ENCODE data around the gene KCNMA1.
A peak's percentile ranks its signal among the peaks of the same experiment; 100 is the strongest.

KCNMA1 gene

DNA sequence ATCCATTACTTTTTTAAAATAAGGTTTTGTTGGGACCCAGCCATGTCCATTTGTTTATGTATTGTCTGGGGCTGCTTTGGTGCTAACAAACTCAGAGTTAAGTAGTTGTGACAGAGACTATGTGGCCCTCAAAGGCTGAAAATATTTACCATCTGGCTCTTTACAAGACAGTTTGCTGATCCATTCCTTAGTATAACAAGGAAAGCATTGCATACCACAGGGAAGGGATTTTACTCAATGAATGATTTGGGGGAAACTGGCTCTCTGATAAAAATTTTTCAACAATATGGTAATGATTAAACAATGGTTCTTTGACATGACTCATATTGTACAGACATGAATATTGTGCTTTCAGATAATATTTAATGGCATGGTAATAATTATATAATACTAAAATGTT, 738.1 kb downstream of the KCNMA1 start:
- DNase-seq = peak; percentile 70

GRCh38 chr10:76892766-76893479, 744.7 kb downstream of the KCNMA1 start:
- no peak for DNase-seq

- no peak for DNase-seq
Measured at GRCh38 chr10:76887223-76888010, 750.2 kb downstream of the KCNMA1 start.

DNA sequence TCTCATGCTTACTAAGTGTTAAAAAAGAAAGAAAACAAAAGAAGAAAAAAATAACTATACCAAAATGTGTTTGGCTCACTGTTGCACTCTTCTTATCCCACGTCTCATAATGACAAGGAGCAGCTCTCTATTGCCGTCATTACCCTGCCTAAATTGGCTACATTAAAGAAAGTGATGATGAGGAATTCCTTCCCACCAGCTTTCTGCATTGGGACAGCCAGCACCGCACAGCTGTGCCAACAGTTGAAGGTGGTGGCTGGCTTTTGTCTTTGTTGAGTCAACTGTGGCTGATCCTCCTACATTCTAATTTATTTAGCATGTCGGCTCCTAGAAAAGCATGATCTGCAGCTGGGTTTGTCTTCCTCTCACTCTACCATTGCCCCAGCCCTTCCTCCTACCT, 751.8 kb downstream of the KCNMA1 start:
- no peak for DNase-seq

- DNase-seq = no peak
Measured at GRCh38 chr10:76884673-76885275, 752.8 kb downstream of the KCNMA1 start.

GRCh38 chr10:76883596-76883995, 754.0 kb downstream of the KCNMA1 start:
- DNase-seq = no peak

- no peak for DNase-seq
Measured at GRCh38 chr10:76882796-76883195, 754.8 kb downstream of the KCNMA1 start.

DNA sequence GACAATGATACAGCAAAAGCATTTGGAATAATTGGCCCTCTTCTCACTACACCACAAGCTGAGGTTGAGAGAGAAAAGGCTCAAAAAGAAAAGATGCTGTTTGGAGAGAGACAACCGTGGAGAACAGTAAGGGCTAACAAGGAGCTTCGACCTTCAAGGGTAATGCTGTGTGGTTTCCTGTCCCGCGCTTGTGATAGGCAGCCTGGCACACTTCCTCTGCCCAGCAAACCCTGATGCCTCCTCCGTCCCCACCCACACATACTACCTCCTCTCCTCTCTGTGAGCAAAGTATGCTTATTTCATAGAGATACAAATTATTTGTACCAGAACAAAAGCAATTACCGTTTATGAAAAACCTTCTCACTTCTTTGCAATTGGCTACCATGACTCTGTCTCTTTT, 755.4 kb downstream of the KCNMA1 start:
- no peak for DNase-seq

DNA sequence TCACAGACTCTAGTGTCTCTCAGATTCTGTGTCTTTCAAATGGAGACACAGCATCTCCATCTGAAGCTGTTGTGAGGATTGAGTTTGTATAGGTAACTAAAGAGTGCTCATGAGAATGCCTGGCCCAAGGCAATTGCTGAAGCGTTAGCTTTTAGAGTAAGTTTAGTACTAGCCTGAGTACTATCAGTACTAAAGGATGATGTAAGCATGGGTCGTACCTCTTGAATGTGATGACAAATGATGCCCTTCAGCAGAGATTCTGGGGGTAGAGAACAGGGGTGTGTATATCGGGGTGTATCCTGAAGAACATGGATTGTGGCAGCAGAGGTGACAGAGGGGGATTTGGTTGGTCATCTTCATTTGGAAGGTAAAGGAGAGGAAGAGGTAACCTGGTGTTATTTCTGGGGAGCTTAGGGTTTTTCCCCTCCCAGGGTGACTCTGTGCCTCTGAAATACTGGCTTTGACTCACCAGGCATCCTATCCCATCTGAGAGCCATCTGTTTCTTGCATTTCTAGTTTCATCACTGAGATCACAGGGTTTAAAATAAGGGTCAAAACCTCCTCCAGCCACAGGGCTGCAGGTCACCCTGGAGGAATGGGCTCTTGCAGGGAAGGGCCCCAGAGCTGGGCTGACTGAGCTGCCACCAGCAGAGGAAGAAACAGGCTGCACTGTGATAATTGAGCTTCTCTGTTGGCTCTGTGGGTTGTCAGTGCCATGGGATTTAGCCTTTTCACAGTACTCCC, 756.0 kb downstream of the KCNMA1 start:
- no peak for DNase-seq

DNA sequence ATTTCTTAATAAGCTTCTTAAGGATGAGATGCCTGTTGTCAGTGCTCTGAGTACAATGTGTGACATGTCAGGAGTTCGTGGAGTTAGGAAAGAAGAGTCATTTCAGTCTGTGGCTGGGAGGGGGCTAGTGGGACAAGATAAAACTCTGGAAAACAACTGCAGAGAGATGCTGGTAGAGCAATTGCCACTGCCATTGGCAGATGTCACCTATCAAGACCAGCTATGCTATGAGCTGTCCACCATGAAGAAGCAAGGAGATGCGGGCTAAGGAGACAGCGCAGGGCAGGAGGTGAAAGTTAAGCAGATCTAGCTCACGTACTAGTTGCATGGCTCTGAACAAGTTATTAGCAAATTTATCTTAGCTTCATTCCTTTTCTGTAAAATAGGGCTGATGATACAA, 756.7 kb downstream of the KCNMA1 start:
- no peak for DNase-seq

DNA sequence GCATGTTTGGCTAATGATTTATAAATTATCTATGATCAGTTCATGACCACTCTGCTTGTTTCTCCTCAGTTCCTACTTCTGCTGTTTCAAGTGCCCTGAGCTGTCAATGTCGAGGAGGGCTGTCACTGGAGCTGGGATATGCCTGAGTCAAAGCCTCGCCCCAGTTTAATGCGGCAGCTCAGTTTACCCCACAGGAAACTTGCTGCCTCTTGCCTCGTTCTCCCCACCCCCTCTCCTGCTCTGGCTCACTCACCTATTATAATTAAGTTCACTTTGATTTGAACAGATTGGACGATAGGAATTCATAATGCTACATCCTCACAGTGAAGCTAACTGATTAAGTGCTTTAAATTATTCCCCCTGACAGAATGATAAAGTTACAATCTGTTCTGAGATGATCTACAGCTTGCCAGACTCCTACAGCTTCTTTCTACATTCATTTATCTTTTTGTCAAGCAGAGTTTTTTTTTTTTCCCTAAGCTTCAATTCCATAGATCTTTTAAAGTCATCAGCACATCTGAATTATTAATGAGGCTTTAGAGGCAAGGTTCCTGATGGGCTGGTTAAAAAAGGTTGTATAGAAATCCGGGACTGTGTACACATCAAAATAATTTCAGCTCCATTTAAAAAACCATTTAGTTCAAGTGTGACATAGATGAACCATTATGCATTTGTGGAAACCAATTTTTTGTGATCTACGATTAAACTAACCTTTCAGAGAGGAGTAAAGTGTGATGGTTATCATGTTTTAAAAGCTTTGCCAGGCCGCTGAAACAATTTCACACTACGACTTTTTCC, 758.3 kb downstream of the KCNMA1 start:
- DNase-seq = no peak

GRCh38 chr10:76878514-76878913, 759.1 kb downstream of the KCNMA1 start:
- DNase-seq = no peak

GRCh38 chr10:76874896-76875295, 762.7 kb downstream of the KCNMA1 start:
- no peak for DNase-seq

DNA sequence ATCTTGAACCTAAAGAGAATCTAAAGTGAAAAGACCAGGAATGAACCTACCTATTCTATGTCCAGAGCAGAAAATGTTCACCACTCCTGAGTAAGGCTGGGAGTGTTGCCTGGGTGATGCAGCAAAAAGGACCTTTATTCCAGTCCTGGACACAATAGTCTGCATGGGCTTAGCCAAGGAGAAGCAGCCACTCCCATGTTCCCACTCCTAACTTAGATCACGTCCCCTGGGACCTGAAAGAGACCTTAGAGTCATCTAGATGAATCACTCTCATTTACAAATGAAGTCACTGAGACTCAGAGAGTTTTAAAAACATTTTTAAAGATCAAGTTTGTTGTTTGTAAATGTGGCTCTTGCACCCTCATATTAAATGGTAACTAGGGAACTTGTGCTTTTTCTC, 763.4 kb downstream of the KCNMA1 start:
- peak; percentile 58 for DNase-seq

DNA sequence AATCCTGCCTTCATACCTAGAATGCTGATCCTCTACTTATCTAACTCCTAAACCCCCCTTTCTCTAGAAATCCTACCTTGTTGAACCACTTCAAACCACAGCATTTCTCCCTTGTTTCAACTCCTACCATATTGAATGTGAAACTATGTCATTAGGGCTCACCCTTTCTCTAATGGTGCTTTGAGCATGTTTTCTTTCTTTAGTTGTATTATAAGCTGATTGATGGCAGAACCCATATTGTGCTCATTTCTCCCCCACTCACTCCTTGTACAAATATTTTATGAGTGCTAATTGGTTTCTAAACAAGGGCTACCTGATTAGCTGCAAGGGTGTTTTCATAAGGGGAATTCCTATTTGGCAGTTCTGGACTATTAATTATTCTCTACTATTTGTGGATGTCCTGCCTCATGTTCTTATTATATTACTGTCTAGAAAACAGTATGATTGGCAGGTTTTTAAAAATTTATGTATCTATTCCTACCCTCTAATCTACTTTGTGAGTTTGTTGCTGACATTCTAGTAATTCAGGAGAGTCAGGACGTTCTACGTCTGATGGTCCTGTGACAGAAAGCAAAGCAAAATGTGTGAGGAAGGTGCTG, 765.8 kb downstream of the KCNMA1 start:
- DNase-seq = no peak

GRCh38 chr10:76869931-76870330, 767.7 kb downstream of the KCNMA1 start:
- peak; percentile 26 for DNase-seq

GRCh38 chr10:76868098-76868977, 769.3 kb downstream of the KCNMA1 start:
- peak; percentile 59 for DNase-seq

DNA sequence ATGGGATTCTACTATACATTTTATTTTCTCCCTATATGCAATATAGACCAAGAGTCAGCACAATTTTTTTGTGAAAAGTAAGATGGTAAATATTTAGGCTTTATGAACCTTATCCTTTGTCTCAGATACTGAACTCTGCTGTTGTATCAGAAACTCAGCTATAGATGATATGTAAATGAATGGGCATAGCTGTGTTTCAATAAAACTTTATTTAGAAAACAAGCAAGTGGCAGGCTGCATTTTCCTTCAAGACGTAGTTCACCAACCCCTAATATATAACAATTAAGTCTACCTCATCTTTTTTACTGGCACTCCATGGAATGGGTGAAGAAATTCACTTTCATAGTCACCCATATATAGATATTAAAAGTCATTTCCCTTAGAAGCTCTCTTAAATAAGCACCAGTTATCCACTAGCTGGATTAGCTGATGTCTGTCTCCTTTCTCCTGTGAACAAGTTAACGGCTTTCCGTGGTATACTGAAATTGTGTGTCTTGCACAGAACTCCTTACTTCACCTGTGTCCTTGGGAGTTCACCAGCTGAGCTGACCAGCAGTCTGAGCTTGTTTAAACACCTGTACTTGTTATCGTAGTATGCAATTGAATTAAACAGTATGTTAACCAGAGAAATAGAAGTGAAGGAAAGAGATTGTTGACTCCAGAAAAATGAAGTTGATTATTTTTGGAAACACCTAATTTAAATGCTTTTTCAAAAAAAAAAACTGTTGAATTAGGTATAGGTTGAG, 770.6 kb downstream of the KCNMA1 start:
- DNase-seq = no peak

- DNase-seq = no peak
Measured at GRCh38 chr10:76864922-76865321, 772.7 kb downstream of the KCNMA1 start.

DNA sequence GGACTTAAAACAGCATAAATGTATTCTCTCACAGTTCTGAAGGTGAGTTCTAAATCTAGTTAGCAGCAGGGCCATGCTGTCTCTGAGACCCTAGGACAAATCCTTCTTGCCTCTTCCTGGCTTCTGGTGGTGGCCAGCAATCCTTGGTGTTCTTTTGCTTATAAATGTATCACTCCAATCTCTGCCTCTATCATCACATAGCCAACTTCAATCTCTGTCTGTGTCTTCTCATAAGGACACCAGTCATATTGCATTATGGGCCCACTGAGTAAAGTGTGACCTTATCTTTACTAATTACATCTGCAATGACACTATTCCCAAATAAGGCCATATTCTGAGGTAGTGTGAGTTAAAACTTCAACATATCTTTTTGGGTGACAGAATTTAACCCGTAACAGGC, 778.9 kb downstream of the KCNMA1 start:
- DNase-seq = no peak
